ENCODE results near the gene FKBP5. TPM values are rescaled to one million over a fixed set of nuclear protein-coding genes. Genes with fewer than 3 reads are reported as not detected.

FKBP5 gene
- total RNA-seq, 1 experiment from 2014 or later: 33.9 TPM

DNA sequence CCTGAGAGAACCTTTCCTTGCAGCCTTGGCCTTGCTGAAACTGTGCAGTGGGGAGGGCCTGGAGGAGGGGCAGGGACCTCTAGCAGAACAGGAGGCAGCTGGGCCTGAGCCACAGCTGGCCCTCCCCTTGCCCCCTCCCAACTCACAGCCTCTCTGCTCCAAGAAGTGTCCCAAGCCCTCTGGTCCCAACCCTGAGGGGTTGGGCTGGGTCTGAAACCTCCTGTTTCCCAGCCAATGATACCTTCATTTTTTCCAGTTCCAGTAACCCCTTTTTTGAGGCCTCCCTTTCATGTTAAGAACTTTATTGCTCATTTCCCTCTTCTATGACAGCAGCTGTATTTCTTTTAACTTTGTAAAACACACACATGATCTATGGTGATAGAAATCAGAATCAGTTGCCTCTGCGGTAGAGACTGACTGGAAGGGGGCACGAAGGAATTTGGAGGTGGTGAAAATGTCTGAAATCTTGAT, 30.2 kb upstream of the FKBP5 start:
- TF ChIP-seq, protein P1, sequence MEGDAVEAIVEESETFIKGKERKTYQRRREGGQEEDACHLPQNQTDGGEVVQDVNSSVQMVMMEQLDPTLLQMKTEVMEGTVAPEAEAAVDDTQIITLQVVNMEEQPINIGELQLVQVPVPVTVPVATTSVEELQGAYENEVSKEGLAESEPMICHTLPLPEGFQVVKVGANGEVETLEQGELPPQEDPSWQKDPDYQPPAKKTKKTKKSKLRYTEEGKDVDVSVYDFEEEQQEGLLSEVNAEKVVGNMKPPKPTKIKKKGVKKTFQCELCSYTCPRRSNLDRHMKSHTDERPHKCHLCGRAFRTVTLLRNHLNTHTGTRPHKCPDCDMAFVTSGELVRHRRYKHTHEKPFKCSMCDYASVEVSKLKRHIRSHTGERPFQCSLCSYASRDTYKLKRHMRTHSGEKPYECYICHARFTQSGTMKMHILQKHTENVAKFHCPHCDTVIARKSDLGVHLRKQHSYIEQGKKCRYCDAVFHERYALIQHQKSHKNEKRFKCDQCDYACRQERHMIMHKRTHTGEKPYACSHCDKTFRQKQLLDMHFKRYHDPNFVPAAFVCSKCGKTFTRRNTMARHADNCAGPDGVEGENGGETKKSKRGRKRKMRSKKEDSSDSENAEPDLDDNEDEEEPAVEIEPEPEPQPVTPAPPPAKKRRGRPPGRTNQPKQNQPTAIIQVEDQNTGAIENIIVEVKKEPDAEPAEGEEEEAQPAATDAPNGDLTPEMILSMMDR (conservative IDR thresholded peaks at IDR 0.05): no peak
- no CpG with 5 or more reads among the region's 2 CpGs for whole genome bisulfite sequencing (ENCODE audit: extremely low coverage, insufficient read length, low lambda C conversion rate)

More for the DNA sequence above, 30.2 kb upstream of the FKBP5 start:
- Histone ChIP-seq H4K91ac (ENCODE audit: insufficient read length, low read depth, low read length) (no peak overlapping the region), H3K27ac (ENCODE audit: insufficient read length, low read depth, low read length) (no peak overlapping the region), H2BK5ac (ENCODE audit: insufficient read length, low read length) (no peak overlapping the region), H2AFZ (ENCODE audit: low read length) (no peak overlapping the region), H2BK120ac (ENCODE audit: low read depth, low read length, poor library complexity, severe bottlenecking) (no peak overlapping the region), H3K9me3 (ENCODE audit: control insufficient read depth, low read depth, low read length) (no peaks in the 10 kb centered on the region), H4K8ac (replicated peaks; ENCODE audit: insufficient read length, low read depth, low read length) (no peak overlapping the region), H3T11ph (ENCODE audit: low read length) (no peak overlapping the region), H2BK20ac (ENCODE audit: low read depth, low read length, poor library complexity, severe bottlenecking) (no peak overlapping the region), H3K56ac (ENCODE audit: insufficient read length, low read depth, low read length) (no peak overlapping the region), H3K23me2 (ENCODE audit: insufficient read length, low read depth, low read length, poor library complexity, severe bottlenecking) (no peaks in the 10 kb centered on the region), H4K20me1 (ENCODE audit: control insufficient read depth, insufficient read depth, insufficient read length) (no peaks in the 10 kb centered on the region), H2BK15ac (ENCODE audit: low read depth, low read length) (no peak overlapping the region), H3K4me1 (ENCODE audit: insufficient read depth, low read length) (peaks cover 18% of the 10 kb centered on the region; the same call in 1 of the 2 replicates), H3K9ac (ENCODE audit: extremely low read depth, insufficient read length, low read length) (no peak overlapping the region), H3K27me3 (ENCODE audit: insufficient read depth, low read length) (no peaks in the 10 kb centered on the region; the same call in 1 of the 2 replicates), H2AK5ac (ENCODE audit: insufficient read length, low read length) (no peak overlapping the region), H3K4ac (ENCODE audit: low read depth, low read length) (no peak overlapping the region), H3K14ac (ENCODE audit: insufficient read depth, low read length) (peak overlapping the region; percentile 19; the same call in 1 of the 2 replicates), H4K5ac (ENCODE audit: insufficient read length, low read depth, low read length) (no peak overlapping the region), H3K79me2 (ENCODE audit: insufficient read depth, low read length) (no peaks in the 10 kb centered on the region), H3K23ac (ENCODE audit: insufficient read length, low read depth, low read length) (no peak overlapping the region), H3K79me1 (ENCODE audit: insufficient read depth, low read depth, low read length, poor library complexity, severe bottlenecking) (no peaks in the 10 kb centered on the region), H2BK12ac (ENCODE audit: insufficient read length, low read depth, low read length) (no peak overlapping the region), H3K4me2 (ENCODE audit: insufficient read depth, insufficient read length, low read length) (peak overlapping the region; percentile 3), H3K18ac (ENCODE audit: insufficient read length, low read depth, low read length) (peak overlapping the region; percentile 1)
- no peaks in the 10 kb centered on the region for H3K36me3 Mint-ChIP-seq (ENCODE audit: insufficient read depth in 1 of 3, low read depth in 3 of 3)
- H3K4me3 Mint-ChIP-seq: 0 out of 5 replicates have a peak overlapping the region, but pooled peaks of 1 of the 2 experiments have one; percentile 33
- H3K27me3 Mint-ChIP-seq (ENCODE audit: low read depth): peaks cover 7% of the 10 kb centered on the region
- H3K27ac Mint-ChIP-seq: peak overlapping the region; percentile 27 to 95 (median 63); a peak in 6 of 7 replicates
- no peak for DNase-seq
- peaks cover 49 to 53% of the 10 kb centered on the region in 2 experiments for H3K4me1 Mint-ChIP-seq
- no peaks in the 10 kb centered on the region for H3K9me3 Mint-ChIP-seq
